DOHH2 (cell line): Measurements from ENCODE around the gene ADAMTS9.

Experiments used
- H3F3A ChIP-seq: fragments of 200-600 bp; sonication (generic), shearing (Covaris generic); 2 replicates; pipeline ENCODE4 v1.6.0; 2016; ENCODE audit warnings: antibody characterized with exemption, mild to moderate bottlenecking; ENCODE audit not compliant: control insufficient read depth, insufficient read depth
- H3K27ac ChIP-seq: fragments of 200-600 bp; sonication (generic); 2 replicates; pipeline ENCODE4 v1.5.1; 2014; ENCODE audit warnings: low read depth, mild to moderate bottlenecking, low read length, moderate library complexity
- H3K27me3 ChIP-seq: fragments of 200-600 bp; sonication (generic); 2 replicates; pipeline ENCODE4 v1.6.1; 2014; ENCODE audit warnings: mild to moderate bottlenecking, low read length, mixed read lengths; ENCODE audit not compliant: control insufficient read depth
- H3K36me3 ChIP-seq: fragments of 200-600 bp; sonication (generic); 2 replicates; pipeline ENCODE4 v1.6.1; 2014; ENCODE audit warnings: mild to moderate bottlenecking, low read length, moderate library complexity, mixed read lengths; ENCODE audit not compliant: control insufficient read depth
- H3K4me1 ChIP-seq: fragments of 200-600 bp; sonication (generic); 2 replicates; pipeline ENCODE4 v1.6.1; 2014; ENCODE audit warnings: mild to moderate bottlenecking, low read length, mixed read lengths; ENCODE audit not compliant: control insufficient read depth
- H3K4me2 ChIP-seq: fragments of 200-600 bp; sonication (generic); 2 replicates; pipeline ENCODE4 v1.6.0; 2014; ENCODE audit warnings: mild to moderate bottlenecking, low read length, moderate library complexity
- H3K4me3 ChIP-seq: fragments of 200-600 bp; sonication (generic); 2 replicates; pipeline ENCODE4 v1.5.1; 2014; ENCODE audit warnings: mild to moderate bottlenecking, low read length, mixed read lengths
- H3K79me2 ChIP-seq: fragments of 200-600 bp; sonication (generic); 2 replicates; pipeline ENCODE4 v1.6.1; 2014; ENCODE audit warnings: mild to moderate bottlenecking, low read length, mixed read lengths; ENCODE audit not compliant: control insufficient read depth
- H3K9me2 ChIP-seq: fragments of 200-600 bp; sonication (generic); replicated peaks from 2 replicates; pipeline ENCODE4 v1.6.1; 2014; ENCODE audit warnings: mild to moderate bottlenecking, low read length, mixed read lengths; ENCODE audit not compliant: control insufficient read depth
- H3K9me3 ChIP-seq: fragments of 200-600 bp; sonication (generic); 2 replicates; pipeline ENCODE4 v1.6.1; 2014; ENCODE audit warnings: antibody characterized with exemption, low read length, mixed read lengths; ENCODE audit not compliant: control insufficient read depth, insufficient read depth
- H4K20me1 ChIP-seq: fragments of 200-600 bp; sonication (generic); 2 replicates; pipeline ENCODE4 v1.6.0; 2014; ENCODE audit warnings: low read depth, mild to moderate bottlenecking, antibody characterized with exemption, low read length, moderate library complexity; ENCODE audit not compliant: control insufficient read depth, insufficient read depth
- CTCF ChIP-seq: fragments of 200-600 bp; sonication (generic); IDR thresholded peaks from one replicate; pipeline ENCODE4 v1.5.1; 2014; ENCODE audit warnings: antibody characterized with exemption, mild to moderate bottlenecking, low read depth, low read length; ENCODE audit not compliant: poor library complexity, severe bottlenecking
- EZH2phosphoT487 ChIP-seq: fragments of 200-600 bp; sonication (generic); IDR thresholded peaks from 2 replicates; pipeline ENCODE4 v1.6.1; 2017; ENCODE audit warnings: borderline replicate concordance, mild to moderate bottlenecking, antibody characterized with exemption, low read length, moderate library complexity, mixed read lengths

Gene ADAMTS9

GRCh38 chr3:64638981-64639481, 48.8 kb downstream of the ADAMTS9 start:
- no peaks in the 10 kb centered on the region for H3K36me3 ChIP-seq
- H3K4me3 ChIP-seq, result no peak overlapping the region
- no peaks in the 10 kb centered on the region for H3K79me2 ChIP-seq
- H3K4me1 ChIP-seq, result no peaks in the 10 kb centered on the region
- no peaks in the 10 kb centered on the region for H4K20me1 ChIP-seq
- no peaks in the 10 kb centered on the region for H3K9me2 ChIP-seq
- no peaks in the 10 kb centered on the region for H3F3A ChIP-seq
- TF ChIP-seq EZH2phosphoT487, result no peak
- TF ChIP-seq CTCF, result no peak
- no peak overlapping the region for H3K4me2 ChIP-seq
- no peaks in the 10 kb centered on the region for H3K27me3 ChIP-seq
- no peak overlapping the region for H3K27ac ChIP-seq
- no peaks in the 10 kb centered on the region for H3K9me3 ChIP-seq

GRCh38 chr3:64638511-64638910, 49.3 kb downstream of the ADAMTS9 start:
- Histone ChIP-seq H3K27me3 (no peaks in the 10 kb centered on the region), H4K20me1 (no peaks in the 10 kb centered on the region), H3K4me3 (no peak overlapping the region), H3K36me3 (no peaks in the 10 kb centered on the region), H3K4me1 (no peaks in the 10 kb centered on the region), H3K79me2 (no peaks in the 10 kb centered on the region), H3K27ac (no peak overlapping the region), H3K4me2 (no peak overlapping the region), H3K9me3 (no peaks in the 10 kb centered on the region), H3K9me2 (no peaks in the 10 kb centered on the region), H3F3A (no peaks in the 10 kb centered on the region)
- no peak for TF ChIP-seq CTCF
- TF ChIP-seq EZH2phosphoT487, result no peak

GRCh38 chr3:64634417-64634816, 53.4 kb downstream of the ADAMTS9 start:
- Histone ChIP-seq H3K9me2 (no peaks in the 10 kb centered on the region), H3K4me1 (no peaks in the 10 kb centered on the region), H3K4me3 (no peak overlapping the region), H3K9me3 (no peaks in the 10 kb centered on the region), H3K27ac (no peak overlapping the region), H3K27me3 (no peaks in the 10 kb centered on the region), H3K4me2 (no peak overlapping the region), H4K20me1 (no peaks in the 10 kb centered on the region), H3K36me3 (no peaks in the 10 kb centered on the region), H3K79me2 (no peaks in the 10 kb centered on the region), H3F3A (no peaks in the 10 kb centered on the region)
- no peak for TF ChIP-seq EZH2phosphoT487

- no peaks in the 10 kb centered on the region for H3K4me1 ChIP-seq
- no peaks in the 10 kb centered on the region for H3K36me3 ChIP-seq
- H3K4me2 ChIP-seq, result no peak overlapping the region
- H3F3A ChIP-seq, result no peaks in the 10 kb centered on the region
- TF ChIP-seq CTCF (no peak), EZH2phosphoT487 (no peak)
- no peak overlapping the region for H3K27ac ChIP-seq
- no peaks in the 10 kb centered on the region for H3K27me3 ChIP-seq
- H3K9me3 ChIP-seq, result no peaks in the 10 kb centered on the region
- no peaks in the 10 kb centered on the region for H3K9me2 ChIP-seq
- H3K4me3 ChIP-seq, result no peak overlapping the region
- H4K20me1 ChIP-seq, result no peaks in the 10 kb centered on the region
- no peaks in the 10 kb centered on the region for H3K79me2 ChIP-seq
Observed at GRCh38 chr3:64631951-64632350, 55.8 kb downstream of the ADAMTS9 start.
